GM12878 (cell line): Measurements from ENCODE around the gene GPM6B. TPM values are rescaled to one million over a fixed set of nuclear protein-coding genes. Genes with fewer than 3 reads are reported as not detected.

ENCODE experiments used
- BACH1 ChIP-seq: fragments of 450-650 bp; IDR thresholded peaks from 2 replicates; pipeline ENCODE4 v1.6.1; 2017; ENCODE audit warnings: mild to moderate bottlenecking, borderline replicate concordance
- CEBPB ChIP-seq, 2 experiments: fragments of 150-350 bp in 1 of 2; IDR thresholded peaks; 2 replicates each; pipeline ENCODE4 v1.6.1; 2012 to 2014; ENCODE audit warnings: low read depth in 2 of 2, low read length in 2 of 2, borderline replicate concordance in 1 of 2, inconsistent platforms in 1 of 2
- CHD4 ChIP-seq: fragments of 200-600 bp; sonication (generic); IDR thresholded peaks from 2 replicates; pipeline ENCODE4 v1.6.1; 2016; ENCODE audit warnings: mild to moderate bottlenecking
- CUX1 ChIP-seq: IDR thresholded peaks from 2 replicates; pipeline ENCODE4 v1.6.1; 2012; ENCODE audit warnings: improper control_type of control experiment, low read depth, low read length; ENCODE audit not compliant: insufficient replicate concordance
- FOS ChIP-seq: IDR thresholded peaks from 3 replicates; pipeline ENCODE4 v1.6.1; 2011; ENCODE audit warnings: borderline replicate concordance; ENCODE audit not compliant: insufficient read length; ENCODE audit errors: extremely low read depth
- HCFC1 ChIP-seq: fragments of 150-350 bp; IDR thresholded peaks from 2 replicates; pipeline ENCODE4 v1.6.1; 2014; ENCODE audit warnings: low read length
- JUND ChIP-seq: IDR thresholded peaks from 2 replicates; pipeline ENCODE4 v1.6.1; 2012; ENCODE audit warnings: low read depth, mild to moderate bottlenecking, low read length, improper control_type of control experiment, moderate library complexity
- KAT2A ChIP-seq: conservative IDR thresholded peaks from 2 replicates; pipeline ENCODE4 v1.6.1; 2011; ENCODE audit warnings: low read depth, low read length; ENCODE audit not compliant: control insufficient read depth
- MEF2A ChIP-seq: IDR thresholded peaks from 2 replicates; pipeline ENCODE4 v1.6.1; 2011; ENCODE audit warnings: low read depth, mild to moderate bottlenecking, low read length, moderate library complexity; ENCODE audit not compliant: insufficient read depth
- MEF2B ChIP-seq: fragments of 450-650 bp; IDR thresholded peaks from 2 replicates; pipeline ENCODE4 v1.6.1; 2018; ENCODE audit warnings: mild to moderate bottlenecking, moderate library complexity; ENCODE audit not compliant: partially characterized antibody, poor library complexity, severe bottlenecking
- MTA3 ChIP-seq: IDR thresholded peaks from 2 replicates; pipeline ENCODE4 v1.6.1; 2012; ENCODE audit warnings: low read length, inconsistent platforms, borderline replicate concordance
- NFIC ChIP-seq: IDR thresholded peaks from 2 replicates; pipeline ENCODE4 v1.6.1; 2012; ENCODE audit warnings: low read depth, mild to moderate bottlenecking, inconsistent platforms, low read length, moderate library complexity
- PAX8 ChIP-seq: fragments of 450-650 bp; IDR thresholded peaks from 2 replicates; pipeline ENCODE4 v1.6.1; 2017; ENCODE audit warnings: mild to moderate bottlenecking, moderate library complexity
- POU2F2 ChIP-seq: IDR thresholded peaks from 3 replicates; pipeline ENCODE4 v1.6.1; 2011; ENCODE audit warnings: low read depth, mild to moderate bottlenecking, low read length, borderline replicate concordance
- SMAD1 ChIP-seq: fragments of 450-650 bp; IDR thresholded peaks from 2 replicates; pipeline ENCODE4 v1.6.1; 2018; ENCODE audit warnings: mild to moderate bottlenecking, low read depth; ENCODE audit not compliant: partially characterized antibody
- SREBF2 ChIP-seq: IDR thresholded peaks from 2 replicates; pipeline ENCODE4 v1.6.1; 2012; ENCODE audit warnings: mild to moderate bottlenecking, low read length
- TCF12 ChIP-seq: IDR thresholded peaks from 2 replicates; pipeline ENCODE4 v1.6.1; 2011; ENCODE audit warnings: low read depth, mild to moderate bottlenecking, low read length
- ZNF622 ChIP-seq: fragments of 450-650 bp; IDR thresholded peaks from 2 replicates; pipeline ENCODE4 v1.6.1; 2017; ENCODE audit warnings: mild to moderate bottlenecking, inconsistent platforms
- ZNF687 ChIP-seq: fragments of 450-650 bp; IDR thresholded peaks from 2 replicates; pipeline ENCODE4 v1.6.1; 2017; ENCODE audit warnings: mild to moderate bottlenecking, moderate library complexity
- polyA plus RNA-seq, 11 experiments: library from polyadenylated mRNA; depleted of rRNA in 4 of 11; unstranded in 6 of 11; stranded (reverse) in 5 of 11; fragments of >200 nt; fragmentation: Nextera tagmentation in 4 of 11; fragmentation: Illumina TruSeq in 1 of 11; extraction: Ambion mirVana in 4 of 11; extraction: Trizol in 1 of 11; gene quantifications; 1 replicate in 1 of 11; 2 replicates in 10 of 11; pipeline versions ENCODE4 v1.2.1 to v1.2.3, GENCODE V29; 2011 to 2016; ENCODE audit warnings: inconsistent platforms in 2 of 11, missing spikeins in 2 of 11, low read depth in 1 of 11
- total RNA-seq, 4 experiments: library from RNA; depleted of rRNA in 3 of 4; stranded (reverse); fragments of >200 nt in 3 of 4; fragmentation: Illumina TruSeq in 1 of 4; extraction: Trizol in 1 of 4; gene quantifications; 2 replicates each; pipeline versions ENCODE4 v1.2.1 to v1.2.3, GENCODE V29; 2013 to 2021
- TF ChIP-seq, protein P1 (sequence below): fragments of 450-650 bp; IDR thresholded peaks from 2 replicates; pipeline ENCODE4 v1.6.1; 2014; ENCODE audit warnings: mild to moderate bottlenecking

GPM6B gene
- total and polyA plus RNA-seq, 10 of the 15 experiments (the other 5 are each of a cell fraction or from before 2014, with no cell fraction given), result 0.01 to 2.6 (median 0.37) TPM; not detected in 2

DNA sequence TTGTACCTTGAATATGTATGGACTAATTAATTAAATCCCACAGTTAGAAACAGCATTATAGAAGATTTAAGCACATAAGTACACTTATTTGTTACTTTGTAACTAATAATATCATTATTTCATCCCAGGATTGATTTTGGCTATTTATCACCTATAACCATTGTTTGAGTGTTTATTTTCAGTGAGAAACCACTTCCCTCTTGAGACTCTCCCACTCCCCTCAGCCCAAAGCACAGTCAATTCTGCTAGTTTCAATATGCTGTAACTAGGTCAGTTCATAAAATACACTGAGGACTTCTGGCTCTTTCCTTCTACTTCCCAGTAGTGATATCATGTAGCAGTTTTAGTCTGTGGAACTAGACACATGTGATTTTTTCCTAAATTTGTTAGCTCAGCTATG lies 66.1 kb downstream of the GPM6B start (continued):
- TF ChIP-seq ZNF687, result no peak
- no peak for TF ChIP-seq ZNF622
- TF ChIP-seq PAX8, result no peak
- TF ChIP-seq CUX1, result peak; percentile 91
- TF ChIP-seq MEF2A, result peak; percentile 73; the same call in 1 of the 2 replicates
- TF ChIP-seq, protein P1, sequence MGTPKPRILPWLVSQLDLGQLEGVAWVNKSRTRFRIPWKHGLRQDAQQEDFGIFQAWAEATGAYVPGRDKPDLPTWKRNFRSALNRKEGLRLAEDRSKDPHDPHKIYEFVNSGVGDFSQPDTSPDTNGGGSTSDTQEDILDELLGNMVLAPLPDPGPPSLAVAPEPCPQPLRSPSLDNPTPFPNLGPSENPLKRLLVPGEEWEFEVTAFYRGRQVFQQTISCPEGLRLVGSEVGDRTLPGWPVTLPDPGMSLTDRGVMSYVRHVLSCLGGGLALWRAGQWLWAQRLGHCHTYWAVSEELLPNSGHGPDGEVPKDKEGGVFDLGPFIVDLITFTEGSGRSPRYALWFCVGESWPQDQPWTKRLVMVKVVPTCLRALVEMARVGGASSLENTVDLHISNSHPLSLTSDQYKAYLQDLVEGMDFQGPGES, result no peak
- no peak for TF ChIP-seq BACH1
- 0 out of 2 replicates have a peak, but pooled peaks have one; percentile 34 for TF ChIP-seq TCF12
- no peak for TF ChIP-seq CEBPB (IDR thresholded peaks at IDR 0.05; ENCODE audit: borderline replicate concordance in 1 of 2, low read depth in 2 of 2, low read length in 2 of 2)
- no peak for TF ChIP-seq HCFC1
- no peak for TF ChIP-seq CHD4
- no peak for TF ChIP-seq FOS
- TF ChIP-seq POU2F2, result no peak
- TF ChIP-seq SREBF2, result no peak
- TF ChIP-seq NFIC, result peak; percentile 87
- no peak for TF ChIP-seq KAT2A
- no peak for TF ChIP-seq MTA3
- TF ChIP-seq JUND, result 0 out of 2 replicates have a peak, but pooled peaks have one; percentile 10
- TF ChIP-seq SMAD1, result no peak
- peak; percentile 98 for TF ChIP-seq MEF2B
